SK-N-SH (cell line): ENCODE results near the gene CNTNAP5. TPM values are rescaled to one million over a fixed set of nuclear protein-coding genes. Genes with fewer than 3 reads are reported as not detected.

ENCODE experiments used
- CTCF ChIA-PET: fragments of 300-600, 350-600 bp; formaldehyde crosslinking; extraction: SDS; loops from one replicate; lab custom pipeline; 2021; lab: Yijun Ruan, JAX
- POLR2A ChIA-PET: fragments of 350-600 bp; sonication (Branson Sonifier 250); formaldehyde crosslinking; extraction: SDS; loops from one replicate; lab custom pipeline; 2020; ENCODE audit warnings: antibody characterized with exemption, inconsistent platforms; lab: Yijun Ruan, JAX
- DNase-seq: peaks from one replicate; pipeline ENCODE4 v3.0.0; 2012
- H2AFZ ChIP-seq: fragments of 200-600 bp; sonication (generic); 2 replicates; pipeline ENCODE4 v1.8.1; 2016; ENCODE audit warnings: antibody characterized with exemption, mild to moderate bottlenecking, low read depth
- H3F3A ChIP-seq: fragments of 200-600 bp; sonication (generic); replicated peaks from 2 replicates; pipeline ENCODE3; 2016; ENCODE audit warnings: antibody characterized with exemption, mild to moderate bottlenecking; ENCODE audit not compliant: insufficient read depth
- H3K27ac ChIP-seq, 2 experiments: fragments of 200-500 bp in 1 of 2; fragments of 200-600 bp in 1 of 2; sonication (Bioruptor generic) in 1 of 2; sonication (generic), shearing (Covaris generic) in 1 of 2; 2 replicates each; pipeline versions ENCODE4 v1.5.1 to v1.6.1; 2014 to 2016; ENCODE audit warnings: low read depth in 2 of 2, inconsistent platforms in 1 of 2, low read length in 1 of 2, mild to moderate bottlenecking in 1 of 2, mixed read lengths in 1 of 2
- H3K27me3 ChIP-seq: fragments of 200-600 bp; sonication (generic), shearing (Covaris generic); 2 replicates; pipeline ENCODE4 v1.6.1; 2016; ENCODE audit warnings: mixed run types; ENCODE audit not compliant: insufficient read depth
- H3K36me3 ChIP-seq, 2 experiments: fragments of 200-500 bp in 1 of 2; fragments of 200-600 bp in 1 of 2; sonication (Bioruptor generic) in 1 of 2; sonication (generic) in 1 of 2; replicated peaks in 1 of 2; 2 replicates each; pipeline versions ENCODE3 to v1.5.1; 2014 to 2016; ENCODE audit warnings: low read length in 1 of 2, mild to moderate bottlenecking in 1 of 2; ENCODE audit not compliant: insufficient read depth in 2 of 2, control insufficient read depth in 1 of 2
- H3K4me1 ChIP-seq, 2 experiments: fragments of 200-500 bp in 1 of 2; fragments of 200-600 bp in 1 of 2; sonication (Bioruptor generic) in 1 of 2; sonication (generic), shearing (Covaris generic) in 1 of 2; 2 replicates each; pipeline versions ENCODE4 v1.5.1 to v1.6.1; 2014 to 2016; ENCODE audit warnings: low read depth in 1 of 2, low read length in 1 of 2, mixed run types in 1 of 2; ENCODE audit not compliant: insufficient read depth in 2 of 2, control insufficient read depth in 1 of 2
- H3K4me2 ChIP-seq: fragments of 200-600 bp; sonication (generic), shearing (Covaris generic); 2 replicates; pipeline ENCODE4 v1.6.1; 2017; ENCODE audit warnings: mixed run types
- H3K4me3 ChIP-seq, 2 experiments: fragments of 200-500 bp in 1 of 2; fragments of 200-600 bp in 1 of 2; sonication (Bioruptor generic) in 1 of 2; sonication (generic), shearing (Covaris generic) in 1 of 2; 2 replicates each; pipeline versions ENCODE4 v1.5.1 to v1.8.1; 2014 to 2016; ENCODE audit warnings: low read depth in 2 of 2, inconsistent platforms in 1 of 2, low read length in 1 of 2, mild to moderate bottlenecking in 1 of 2, mixed read lengths in 1 of 2, moderate library complexity in 1 of 2
- H3K79me2 ChIP-seq: fragments of 200-600 bp; sonication (generic); 2 replicates; pipeline ENCODE4 v1.8.1; 2017; ENCODE audit warnings: mild to moderate bottlenecking; ENCODE audit not compliant: insufficient read depth
- H3K9ac ChIP-seq: fragments of 200-600 bp; sonication (generic); 2 replicates; pipeline ENCODE4 v1.6.1; 2017; ENCODE audit warnings: mixed run types
- H3K9me2 ChIP-seq: fragments of 200-600 bp; sonication (generic); 2 replicates; pipeline ENCODE4 v1.6.1; 2017; ENCODE audit warnings: mixed run types
- H3K9me3 ChIP-seq: fragments of 200-600 bp; sonication (generic); 2 replicates; pipeline ENCODE4 v1.6.1; 2017; ENCODE audit warnings: mixed run types, mild to moderate bottlenecking, moderate library complexity
- H4K20me1 ChIP-seq: fragments of 200-600 bp; sonication (generic); 2 replicates; pipeline ENCODE4 v1.6.1; 2017; ENCODE audit warnings: mild to moderate bottlenecking, mixed run types; ENCODE audit not compliant: insufficient read depth
- CHD2 ChIP-seq: fragments of 150-350 bp; IDR thresholded peaks from 2 replicates; pipeline ENCODE4 v1.6.1; 2018; ENCODE audit warnings: low read length; ENCODE audit not compliant: partially characterized antibody
- EP300 ChIP-seq, 2 experiments: IDR thresholded peaks; 2 replicates each; pipeline versions ENCODE4 v1.4.0 to v1.6.1; 2012; ENCODE audit warnings: borderline replicate concordance in 1 of 2, low read depth in 1 of 2, low read length in 1 of 2
- EZH2phosphoT487 ChIP-seq: fragments of 200-600 bp; sonication (generic); IDR thresholded peaks from 2 replicates; pipeline ENCODE4 v1.6.1; 2017; ENCODE audit warnings: low read depth, mixed run types, mild to moderate bottlenecking, antibody characterized with exemption, moderate library complexity, borderline replicate concordance
- FOSL2 ChIP-seq: IDR thresholded peaks from 2 replicates; pipeline ENCODE4 v1.4.0; 2012; ENCODE audit warnings: low read depth, mild to moderate bottlenecking, moderate library complexity, borderline replicate concordance
- FOXJ3 ChIP-seq: sonication (generic); formaldehyde crosslinking; IDR thresholded peaks from 2 replicates; pipeline ENCODE4 v1.5.1; 2020; ENCODE audit warnings: mild to moderate bottlenecking, missing genetic modification reagents
- MXI1 ChIP-seq: IDR thresholded peaks from 2 replicates; pipeline ENCODE4 v1.6.1; 2012; ENCODE audit warnings: mild to moderate bottlenecking, low read depth, low read length, improper control_type of control experiment
- NFIC ChIP-seq: IDR thresholded peaks from 2 replicates; pipeline ENCODE4 v1.4.0; 2012; ENCODE audit warnings: borderline replicate concordance
- POLR2AphosphoS5 ChIP-seq: IDR thresholded peaks from 2 replicates; pipeline ENCODE4 v1.6.1; 2012; ENCODE audit warnings: low read depth, low read length
- RCOR1 ChIP-seq: fragments of 150-350 bp; IDR thresholded peaks from 2 replicates; pipeline ENCODE4 v1.6.1; 2017; ENCODE audit warnings: antibody characterized with exemption, low read length
- SMC3 ChIP-seq: IDR thresholded peaks from 2 replicates; pipeline ENCODE4 v1.6.1; 2012; ENCODE audit warnings: low read depth, low read length, improper control_type of control experiment
- WGBS: methylation state at CpG from one replicate; pipeline ENCODE4 v1.1.6; 2017; ENCODE audit warnings: low lambda C conversion rate; 5-methylcytosine and 5-hydroxymethylcytosine counted together
- polyA plus RNA-seq, 3 experiments: library from polyadenylated mRNA; depleted of rRNA; stranded (reverse); fragments of >200 nt; gene quantifications; 2 replicates each; pipeline ENCODE4 v1.2.3, GENCODE V29; 2012
- TF ChIP-seq, protein P1 (sequence below): IDR thresholded peaks from 2 replicates; pipeline ENCODE4 v1.4.0; 2012; ENCODE audit warnings: low read depth, borderline replicate concordance
- TF ChIP-seq, protein P2 (sequence below): fragments of 150-350 bp; IDR thresholded peaks from 2 replicates; pipeline ENCODE4 v1.6.1; 2017; ENCODE audit warnings: antibody characterized with exemption, low read length, low read depth, borderline replicate concordance
- TF ChIP-seq, protein P3 (sequence below): IDR thresholded peaks from 2 replicates; pipeline ENCODE4 v1.6.1; 2012; ENCODE audit warnings: mild to moderate bottlenecking, low read depth, low read length, moderate library complexity

The CNTNAP5 gene
- polyA plus RNA-seq, 1 of the 3 experiments (the other 2 are of a cell fraction): 0.08 TPM

DNA sequence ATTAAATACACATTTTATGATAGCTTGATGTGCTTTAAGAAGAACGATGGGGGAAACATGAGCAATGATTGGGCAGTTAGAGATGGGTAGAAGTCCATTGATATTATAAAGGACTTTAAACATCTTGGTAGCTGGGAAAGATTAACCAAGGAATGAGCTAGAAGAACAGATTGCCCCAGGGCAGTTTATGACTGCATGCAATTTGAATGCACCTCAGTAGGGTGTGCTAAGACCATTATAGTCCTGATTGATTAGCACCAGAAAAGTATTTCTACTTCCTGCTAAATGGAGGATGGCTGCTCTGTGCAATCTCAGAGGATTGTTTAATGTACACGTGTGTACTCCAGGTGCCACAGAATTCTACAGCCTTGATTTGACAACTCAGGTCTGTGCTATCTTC is 641.9 kb downstream of the CNTNAP5 start:
- DNase-seq: no peak
- TF ChIP-seq EZH2phosphoT487 (no peak), EP300 (IDR thresholded peaks at IDR 0.05; ENCODE audit: borderline replicate concordance in 1 of 2, low read depth in 1 of 2, low read length in 1 of 2) (no peak), SMC3 (no peak), CHD2 (no peak), NFIC (no peak), RCOR1 (no peak), FOXJ3 (CRISPR knock-in tag) (no peak), FOSL2 (no peak), POLR2AphosphoS5 (no peak), MXI1 (no peak)
- TF ChIP-seq, protein P1, sequence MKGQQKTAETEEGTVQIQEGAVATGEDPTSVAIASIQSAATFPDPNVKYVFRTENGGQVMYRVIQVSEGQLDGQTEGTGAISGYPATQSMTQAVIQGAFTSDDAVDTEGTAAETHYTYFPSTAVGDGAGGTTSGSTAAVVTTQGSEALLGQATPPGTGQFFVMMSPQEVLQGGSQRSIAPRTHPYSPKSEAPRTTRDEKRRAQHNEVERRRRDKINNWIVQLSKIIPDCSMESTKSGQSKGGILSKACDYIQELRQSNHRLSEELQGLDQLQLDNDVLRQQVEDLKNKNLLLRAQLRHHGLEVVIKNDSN: no peak
- TF ChIP-seq, protein P2, sequence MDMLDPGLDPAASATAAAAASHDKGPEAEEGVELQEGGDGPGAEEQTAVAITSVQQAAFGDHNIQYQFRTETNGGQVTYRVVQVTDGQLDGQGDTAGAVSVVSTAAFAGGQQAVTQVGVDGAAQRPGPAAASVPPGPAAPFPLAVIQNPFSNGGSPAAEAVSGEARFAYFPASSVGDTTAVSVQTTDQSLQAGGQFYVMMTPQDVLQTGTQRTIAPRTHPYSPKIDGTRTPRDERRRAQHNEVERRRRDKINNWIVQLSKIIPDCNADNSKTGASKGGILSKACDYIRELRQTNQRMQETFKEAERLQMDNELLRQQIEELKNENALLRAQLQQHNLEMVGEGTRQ: no peak
- TF ChIP-seq, protein P3, sequence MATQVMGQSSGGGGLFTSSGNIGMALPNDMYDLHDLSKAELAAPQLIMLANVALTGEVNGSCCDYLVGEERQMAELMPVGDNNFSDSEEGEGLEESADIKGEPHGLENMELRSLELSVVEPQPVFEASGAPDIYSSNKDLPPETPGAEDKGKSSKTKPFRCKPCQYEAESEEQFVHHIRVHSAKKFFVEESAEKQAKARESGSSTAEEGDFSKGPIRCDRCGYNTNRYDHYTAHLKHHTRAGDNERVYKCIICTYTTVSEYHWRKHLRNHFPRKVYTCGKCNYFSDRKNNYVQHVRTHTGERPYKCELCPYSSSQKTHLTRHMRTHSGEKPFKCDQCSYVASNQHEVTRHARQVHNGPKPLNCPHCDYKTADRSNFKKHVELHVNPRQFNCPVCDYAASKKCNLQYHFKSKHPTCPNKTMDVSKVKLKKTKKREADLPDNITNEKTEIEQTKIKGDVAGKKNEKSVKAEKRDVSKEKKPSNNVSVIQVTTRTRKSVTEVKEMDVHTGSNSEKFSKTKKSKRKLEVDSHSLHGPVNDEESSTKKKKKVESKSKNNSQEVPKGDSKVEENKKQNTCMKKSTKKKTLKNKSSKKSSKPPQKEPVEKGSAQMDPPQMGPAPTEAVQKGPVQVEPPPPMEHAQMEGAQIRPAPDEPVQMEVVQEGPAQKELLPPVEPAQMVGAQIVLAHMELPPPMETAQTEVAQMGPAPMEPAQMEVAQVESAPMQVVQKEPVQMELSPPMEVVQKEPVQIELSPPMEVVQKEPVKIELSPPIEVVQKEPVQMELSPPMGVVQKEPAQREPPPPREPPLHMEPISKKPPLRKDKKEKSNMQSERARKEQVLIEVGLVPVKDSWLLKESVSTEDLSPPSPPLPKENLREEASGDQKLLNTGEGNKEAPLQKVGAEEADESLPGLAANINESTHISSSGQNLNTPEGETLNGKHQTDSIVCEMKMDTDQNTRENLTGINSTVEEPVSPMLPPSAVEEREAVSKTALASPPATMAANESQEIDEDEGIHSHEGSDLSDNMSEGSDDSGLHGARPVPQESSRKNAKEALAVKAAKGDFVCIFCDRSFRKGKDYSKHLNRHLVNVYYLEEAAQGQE: no peak
- no peaks in the 10 kb centered on the region for H3K4me1 ChIP-seq
- ChIA-PET CTCF (no interaction called here), POLR2A (no interaction called here)
- H3K79me2 ChIP-seq: no peaks in the 10 kb centered on the region
- H3K36me3 ChIP-seq: no peaks in the 10 kb centered on the region
- no peaks in the 10 kb centered on the region for H3K9me3 ChIP-seq
- H3K27me3 ChIP-seq: no peaks in the 10 kb centered on the region
- no peaks in the 10 kb centered on the region for H3K9me2 ChIP-seq
- no peak overlapping the region for H3K27ac ChIP-seq
- H3F3A ChIP-seq: no peaks in the 10 kb centered on the region
- 31% methylated on average over 2 of the region's 2 CpGs for WGBS
- H2AFZ ChIP-seq: no peak overlapping the region
- H3K4me2 ChIP-seq: no peak overlapping the region
- no peaks in the 10 kb centered on the region for H4K20me1 ChIP-seq
- no peak overlapping the region for H3K9ac ChIP-seq
- no peak overlapping the region for H3K4me3 ChIP-seq
